ENCODE measurements around the gene PDSS2.
"Not testable (repeated sequence)": the region's sequence is repeated elsewhere in the genome, so short reads cannot be mapped to it uniquely, and the experiment has no call there.

PDSS2 gene

DNA sequence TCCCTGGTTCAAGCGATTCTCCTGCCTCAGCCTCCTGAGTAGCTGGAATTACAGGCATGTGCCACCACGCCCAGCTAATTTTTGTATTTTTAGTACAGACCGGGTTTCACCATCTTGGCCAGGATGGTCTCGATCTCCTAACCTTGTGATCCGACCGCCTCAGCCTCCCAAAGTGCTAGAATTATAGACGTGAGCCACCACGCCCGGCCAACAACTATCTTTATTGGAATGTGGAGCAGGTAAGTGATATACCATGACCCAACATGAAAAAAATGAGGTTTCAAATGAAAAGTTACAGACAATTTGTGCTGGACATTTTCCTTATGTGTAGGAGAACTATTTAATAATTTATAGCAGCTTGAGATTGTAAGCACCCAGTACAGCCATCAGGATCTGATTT lies 340.8 kb downstream of the PDSS2 start:
- DNase-seq (ENCODE audit: low spot score), result not testable (repeated sequence)

DNA sequence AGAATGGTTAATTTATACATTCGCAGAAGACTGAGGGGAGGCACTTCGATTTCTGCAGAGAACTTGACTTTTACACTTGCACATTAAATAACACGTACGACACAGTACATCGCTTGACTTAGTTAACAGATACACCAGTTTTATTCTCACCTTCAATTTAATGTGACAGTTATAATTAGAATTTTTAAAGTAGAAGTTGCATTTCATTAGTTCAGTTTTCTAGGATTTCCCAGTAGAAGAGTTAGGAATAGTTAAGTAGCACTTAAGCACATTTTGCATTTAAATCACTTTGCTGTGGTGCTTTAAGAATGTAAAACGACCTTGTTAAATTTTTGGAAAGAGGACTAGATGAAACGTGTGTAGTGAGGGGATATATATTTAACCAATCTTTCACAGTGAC lies 342.4 kb downstream of the PDSS2 start:
- DNase-seq (ENCODE audit: low spot score), result no peak

DNA sequence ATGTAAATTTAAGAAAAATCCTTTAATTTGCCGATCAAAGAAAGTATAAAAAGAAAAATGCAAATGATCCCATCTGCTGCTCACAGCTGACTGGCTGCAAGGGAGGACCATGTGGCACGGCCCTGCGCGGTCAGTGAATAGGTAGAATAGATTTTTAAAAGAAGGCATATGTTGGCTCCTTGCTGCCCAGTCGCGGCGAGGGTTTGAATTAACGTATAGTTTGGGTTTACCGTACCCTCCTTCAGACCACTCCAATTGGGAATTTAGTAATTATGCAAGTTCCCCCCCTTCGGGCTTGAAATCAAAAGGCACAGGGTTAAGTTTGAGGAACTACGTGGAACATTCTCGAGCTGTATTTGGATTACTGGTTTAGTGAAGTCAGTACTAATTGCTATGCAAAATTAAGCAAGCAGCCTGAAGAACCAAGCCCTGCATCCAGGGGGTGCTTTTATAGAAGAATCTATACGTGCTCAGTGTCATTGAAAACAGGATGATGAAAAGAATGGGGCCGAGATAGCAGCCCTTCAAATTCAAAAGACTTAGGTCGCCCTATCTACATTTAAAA lies 343.0 kb downstream of the PDSS2 start:
- peak; percentile 58 for DNase-seq (ENCODE audit: low spot score)

DNA sequence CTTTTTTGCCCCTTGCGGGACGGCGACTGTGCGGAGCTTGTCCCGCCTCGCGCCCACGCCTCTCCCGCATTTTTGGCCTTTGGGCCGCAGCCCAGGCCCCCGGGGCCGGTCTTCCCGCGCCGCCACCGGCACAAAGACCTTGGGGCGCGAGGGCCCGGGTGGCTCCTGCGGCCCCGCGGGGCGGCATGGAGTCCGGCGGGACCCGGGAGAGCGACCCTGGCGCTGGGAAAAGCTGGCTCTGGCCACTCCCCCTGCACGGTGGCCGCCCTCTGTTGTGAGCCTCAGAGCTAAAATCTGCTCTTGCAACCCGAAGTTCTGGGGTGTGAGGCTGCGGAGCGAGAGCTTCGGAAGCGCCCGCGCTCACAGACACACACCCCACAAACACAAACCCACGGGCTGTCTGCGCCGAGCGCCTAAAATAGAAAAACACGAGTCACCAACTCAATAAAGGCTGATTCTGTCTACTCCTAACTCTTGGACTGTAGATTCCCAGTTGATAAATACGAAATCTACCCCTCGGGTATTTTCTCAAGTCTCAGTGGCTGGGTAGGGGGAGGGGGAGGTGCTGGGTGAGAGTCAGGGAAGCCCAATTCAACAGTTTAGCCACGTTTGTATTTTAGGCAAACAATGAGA lies 343.6 kb downstream of the PDSS2 start:
- DNase-seq (ENCODE audit: low spot score), result peak; percentile 71

DNA sequence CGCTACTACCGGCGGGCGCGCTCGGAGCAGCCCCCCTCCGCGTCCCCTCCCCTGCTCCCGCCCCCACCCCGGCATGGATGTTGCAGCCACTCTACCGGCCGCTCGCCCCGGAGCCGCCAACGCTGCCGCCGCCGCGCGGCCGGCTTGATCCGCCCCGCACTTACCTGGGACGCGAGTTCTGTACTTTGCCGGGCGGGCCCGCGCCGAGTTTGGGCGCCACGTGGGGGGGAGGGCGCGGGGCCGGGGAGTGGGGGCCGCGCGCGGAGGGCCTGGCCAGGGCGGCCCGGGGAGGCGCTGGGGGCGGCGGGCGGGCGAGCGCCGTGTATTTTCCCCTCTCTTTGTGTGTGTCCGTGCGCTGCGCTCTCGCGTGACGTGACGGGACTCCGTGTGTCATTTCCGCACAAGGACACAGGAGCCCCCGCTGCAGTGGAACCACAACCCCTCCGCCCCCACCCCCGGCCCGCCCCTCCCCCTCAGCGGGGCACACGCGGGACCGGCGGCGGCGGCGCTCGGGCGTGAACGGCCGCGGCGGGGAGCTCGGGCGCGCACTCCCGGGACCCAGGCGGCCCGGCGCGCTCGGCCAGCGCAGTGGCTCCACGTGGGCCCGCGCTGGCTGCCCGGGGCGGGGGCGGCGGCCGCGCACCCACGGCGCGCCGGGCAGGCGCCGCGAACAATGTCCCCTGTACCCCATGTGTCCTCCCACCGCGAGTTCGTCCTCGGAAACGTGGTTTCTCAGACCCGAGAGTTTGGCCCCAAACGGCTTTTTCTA lies 344.3 kb downstream of the PDSS2 start, which contains the start of gene BEND3:
Gene BEND3 (minus strand): TSS at position 590 of the 769 bp plus-strand sequence. CDS start 16,230 bp downstream, outside the sequence.
- DNase-seq (ENCODE audit: low spot score), result peak; percentile 45

DNA sequence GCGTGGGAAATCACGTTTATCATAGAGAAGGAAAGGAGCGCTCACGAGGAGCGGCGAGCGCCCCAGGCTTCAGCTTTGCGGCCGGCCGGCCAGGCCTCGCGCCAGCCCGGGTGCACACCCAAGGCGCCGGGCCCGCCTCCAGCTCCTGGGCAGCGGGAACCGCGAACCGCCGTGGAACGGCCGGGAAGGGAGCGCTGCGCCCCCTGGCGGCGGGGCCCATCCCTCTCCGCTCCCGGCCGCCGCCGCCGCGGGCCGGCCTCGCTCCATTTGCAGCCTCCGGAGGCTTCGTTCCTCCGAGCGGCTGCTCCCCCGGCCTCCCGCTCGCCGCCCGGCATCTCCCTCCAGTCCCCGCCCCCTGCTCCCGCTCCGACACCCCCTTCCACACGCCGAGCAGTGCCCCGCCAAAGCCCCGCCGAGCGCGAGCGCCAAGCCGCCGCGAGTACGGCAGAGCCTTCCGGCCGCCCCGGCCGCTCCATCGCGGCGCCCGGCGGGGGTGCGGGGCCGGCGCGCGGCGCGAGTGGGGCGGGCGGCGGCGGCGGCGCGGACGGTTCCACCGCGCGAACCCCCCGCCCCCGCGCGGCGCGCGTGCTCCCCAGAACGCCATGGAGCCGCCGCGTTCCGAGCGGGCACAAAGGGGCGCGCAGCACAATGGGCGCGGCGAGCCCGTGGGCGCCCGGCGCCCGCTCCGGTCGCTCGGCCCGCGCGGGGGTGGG lies 345.0 kb downstream of the PDSS2 start:
- peak; percentile 74 for DNase-seq (ENCODE audit: low spot score)

DNA sequence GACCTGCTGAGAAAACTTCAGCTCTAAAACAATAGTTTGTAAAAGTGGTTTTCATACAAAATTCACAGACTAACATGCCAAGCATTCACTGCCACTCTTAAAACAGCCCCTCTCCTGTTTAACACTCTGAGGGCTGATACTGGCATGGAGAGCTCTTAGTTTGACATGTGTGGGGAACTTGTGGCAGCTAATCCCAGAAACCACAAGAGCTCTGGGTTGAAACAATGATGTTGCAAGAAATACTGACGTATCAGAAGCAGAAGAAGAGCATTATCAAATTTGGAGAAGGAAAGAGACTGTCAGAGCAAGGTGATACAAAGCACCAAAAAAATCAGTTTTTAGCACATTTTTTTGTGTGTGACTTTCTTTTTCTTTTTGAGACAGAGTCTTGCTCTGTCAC lies 349.2 kb downstream of the PDSS2 start:
- no peak for DNase-seq (ENCODE audit: low spot score)

DNA sequence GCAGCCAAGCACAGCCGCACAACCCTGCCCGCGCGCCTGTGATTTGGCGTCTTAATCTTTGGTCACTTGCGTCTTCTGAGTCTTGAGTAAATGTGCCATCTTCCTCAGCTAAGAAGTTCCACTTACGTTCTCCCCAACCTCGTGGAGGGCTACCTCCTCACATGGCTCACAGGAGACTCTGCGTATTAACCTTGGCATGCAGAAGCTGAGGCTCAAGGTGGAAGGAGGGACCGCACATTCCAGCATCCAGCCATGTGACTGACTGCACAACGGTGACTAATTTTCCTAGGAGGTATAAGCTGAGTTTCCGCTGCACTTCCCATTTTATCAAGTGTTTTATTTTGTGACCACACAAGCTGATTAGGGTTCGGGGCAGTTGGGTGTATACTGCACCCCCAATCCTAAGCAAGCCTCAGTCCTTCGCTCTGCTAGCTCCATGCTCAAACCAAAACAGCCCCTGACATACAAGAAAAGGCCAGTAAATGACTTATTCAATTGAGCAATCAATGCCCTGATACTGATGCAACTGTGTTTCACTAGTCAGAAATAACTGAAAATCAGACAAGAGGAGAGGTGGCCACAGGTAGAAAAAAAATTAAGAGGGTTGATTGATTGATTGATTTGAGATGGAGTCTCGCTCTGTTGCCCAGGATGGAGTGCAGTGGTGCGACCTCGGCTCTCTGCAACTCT lies 351.0 kb downstream of the PDSS2 start:
- no peak for DNase-seq (ENCODE audit: low spot score)

DNA sequence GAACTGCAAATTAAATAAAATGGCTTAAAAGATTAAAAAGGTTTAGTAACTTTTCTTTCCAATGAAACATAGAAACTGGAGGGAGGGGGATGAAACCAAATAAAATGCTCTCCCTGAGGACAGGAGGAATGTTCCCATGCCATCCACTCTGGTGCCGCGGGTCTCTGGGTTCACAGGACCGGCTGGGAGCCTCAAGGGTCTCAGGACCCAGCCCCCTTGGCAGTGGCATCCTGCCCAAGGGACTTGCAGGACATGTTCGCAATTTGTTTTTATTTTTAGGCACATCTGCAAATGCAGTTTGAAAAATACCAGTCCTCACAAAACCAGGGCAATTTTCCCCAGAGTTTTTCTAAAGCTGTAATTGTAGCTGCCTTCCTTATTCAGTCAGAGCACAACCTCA lies 351.6 kb downstream of the PDSS2 start:
- DNase-seq (ENCODE audit: low spot score), result no peak

DNA sequence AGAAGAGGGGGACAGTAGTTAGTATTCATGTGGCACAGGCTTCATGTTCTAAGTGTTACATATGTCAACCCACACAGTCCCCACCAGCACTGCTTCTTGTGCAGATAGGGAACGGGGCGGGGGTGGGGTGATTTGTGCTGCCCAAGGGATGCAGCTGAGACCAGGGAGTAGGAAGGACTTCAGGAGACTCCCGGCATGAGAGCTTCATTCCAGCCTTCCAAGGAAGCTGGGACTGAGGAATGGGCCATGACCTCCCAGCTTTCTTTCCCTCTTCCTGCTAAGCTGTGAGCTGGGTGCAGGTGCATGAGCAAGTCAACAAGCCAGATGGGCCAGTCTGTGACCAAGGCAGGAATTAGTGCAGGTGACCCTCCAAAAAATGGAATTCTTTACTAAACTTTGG lies 353.2 kb downstream of the PDSS2 start:
- DNase-seq (ENCODE audit: low spot score), result no peak

DNA sequence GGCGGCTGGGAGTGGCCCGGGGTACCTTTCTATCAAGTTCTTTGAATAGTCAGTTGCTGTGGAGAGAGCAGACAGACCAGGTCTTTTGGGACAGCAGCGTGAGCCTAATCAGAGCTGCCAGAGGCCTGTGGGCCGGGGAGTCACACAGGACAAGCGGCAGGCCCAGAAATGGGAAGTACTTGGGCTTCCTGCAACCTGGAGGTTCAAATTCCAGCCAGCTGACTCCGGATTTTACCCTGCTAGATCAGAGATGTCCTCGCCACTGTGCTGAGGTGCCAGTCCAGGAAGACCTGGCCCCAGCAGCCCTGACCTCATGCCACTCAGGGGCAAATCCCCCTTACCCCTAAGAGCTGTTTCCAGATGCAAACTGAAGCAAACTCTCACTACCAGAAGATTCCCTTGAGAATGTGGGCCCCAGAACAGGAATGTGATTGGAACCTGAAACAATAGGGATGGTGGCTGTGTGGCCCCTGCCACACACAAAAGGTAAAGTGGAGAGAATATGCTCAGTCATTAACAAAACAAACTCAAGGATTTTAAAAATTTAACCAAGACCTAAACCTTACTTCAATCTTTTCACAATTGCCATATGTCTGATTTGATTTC lies 353.8 kb downstream of the PDSS2 start:
- DNase-seq (ENCODE audit: low spot score), result no peak

DNA sequence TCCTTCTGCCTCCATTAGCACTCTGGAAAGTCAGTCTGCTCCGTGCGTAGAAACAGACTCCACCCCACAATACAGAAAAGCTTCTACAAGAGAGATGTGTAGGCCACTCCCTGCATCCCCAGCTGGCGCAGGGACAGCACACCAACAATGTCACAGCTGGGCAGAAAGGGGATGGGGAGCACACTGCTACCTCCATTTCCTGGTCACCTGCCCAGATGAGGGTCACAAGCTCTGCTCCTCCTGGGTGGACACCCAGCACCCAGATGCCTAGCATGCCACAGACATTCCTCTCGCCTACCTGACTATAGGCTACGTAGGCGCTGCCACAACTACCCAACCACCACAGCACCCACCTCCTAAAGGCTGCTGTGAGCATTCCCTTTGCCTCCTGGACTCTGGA lies 356.3 kb downstream of the PDSS2 start:
- no peak for DNase-seq (ENCODE audit: low spot score)
